HTERT RPE-1 (cell line): ENCODE measurements around the gene PASK.

Experiments
- in situ Hi-C: fragments of 300-500 bp; cut with MboI; formaldehyde crosslinking; loops from 4 replicates; pipeline ENCODE4 v1.14.3; 2020; ENCODE audit warnings: low sequenced_read_pairs

The PASK gene

DNA sequence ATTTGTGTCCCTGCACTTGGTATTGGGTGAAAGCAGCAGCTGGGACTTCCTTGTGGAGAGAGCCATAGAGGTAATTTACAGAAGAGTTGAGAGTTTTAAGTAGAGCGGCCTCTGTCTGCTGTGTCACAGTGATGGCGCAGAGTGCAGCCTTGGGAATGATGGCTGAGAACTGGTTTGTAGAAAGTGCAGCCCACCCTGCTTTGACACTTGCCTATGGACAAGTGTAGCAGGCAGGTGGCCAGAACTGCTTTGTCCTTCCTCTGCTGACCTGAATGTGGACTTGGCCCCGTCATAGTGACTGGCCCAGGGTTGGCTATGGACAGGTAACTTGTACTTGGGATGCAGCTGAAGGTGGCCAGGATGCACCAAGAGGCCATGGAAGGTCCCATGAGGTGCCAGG is 32.9 kb upstream of the PASK start:
- in situ Hi-C loops = no loop called here

DNA sequence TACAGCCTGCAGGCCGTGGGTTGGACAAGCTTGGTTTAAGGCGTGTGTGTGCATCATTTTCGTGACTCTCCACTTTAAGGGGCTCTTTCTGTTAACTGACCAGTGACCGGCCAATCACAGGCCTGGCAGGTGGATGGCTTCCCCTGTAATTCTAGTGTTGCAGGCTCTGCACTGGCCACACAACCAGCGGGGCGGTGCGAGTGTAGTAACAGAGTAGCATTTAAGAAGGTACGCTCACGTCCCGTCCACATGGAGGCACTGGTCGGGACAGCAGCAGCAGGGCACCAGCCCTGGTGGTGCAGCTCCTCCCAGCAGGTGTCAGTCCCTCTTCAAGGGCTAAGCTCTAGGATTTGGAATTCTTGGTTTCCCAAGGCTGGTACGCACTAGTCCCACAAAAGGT is 31.2 kb upstream of the PASK start:
- in situ Hi-C loops = no loop called here

DNA sequence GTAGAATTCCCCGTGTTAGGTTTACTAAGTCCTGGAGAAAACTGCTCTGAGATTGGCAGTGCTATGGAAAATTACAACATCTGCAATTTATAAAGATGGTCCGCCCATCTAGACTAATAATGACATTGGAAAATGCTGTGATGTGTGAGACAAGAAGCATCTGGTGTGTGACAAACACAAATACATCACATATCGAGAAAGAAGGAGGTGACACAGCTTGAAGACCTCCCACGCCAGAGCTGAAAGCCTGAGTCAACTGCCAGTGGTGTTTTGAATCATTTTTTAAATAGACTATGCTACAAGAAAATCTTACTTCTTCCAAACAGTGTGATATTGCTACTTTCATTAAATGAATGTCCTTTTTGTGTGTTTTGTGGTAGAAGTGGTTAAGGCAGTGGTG is 30.6 kb upstream of the PASK start:
- in situ Hi-C loops = no loop called here

DNA sequence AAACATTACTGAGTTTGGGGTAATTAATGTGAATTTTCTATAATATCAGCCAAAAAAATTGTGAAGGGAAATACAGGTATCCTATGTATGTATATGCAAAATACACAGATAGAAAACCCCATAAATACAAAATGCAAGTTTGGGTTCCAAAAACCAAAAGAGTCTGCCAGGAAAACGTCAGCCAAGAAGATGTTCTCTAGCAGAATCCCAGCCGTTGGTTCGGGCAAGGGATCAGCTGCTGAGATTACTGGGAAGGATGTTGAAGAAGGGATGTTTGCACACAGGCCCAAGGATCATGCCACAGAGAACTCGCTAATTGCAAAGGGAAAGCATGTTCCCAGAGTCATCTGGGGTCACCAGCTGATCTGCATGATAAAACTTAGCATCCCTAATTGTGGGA is 29.7 kb upstream of the PASK start:
- in situ Hi-C loops = no loop called here

DNA sequence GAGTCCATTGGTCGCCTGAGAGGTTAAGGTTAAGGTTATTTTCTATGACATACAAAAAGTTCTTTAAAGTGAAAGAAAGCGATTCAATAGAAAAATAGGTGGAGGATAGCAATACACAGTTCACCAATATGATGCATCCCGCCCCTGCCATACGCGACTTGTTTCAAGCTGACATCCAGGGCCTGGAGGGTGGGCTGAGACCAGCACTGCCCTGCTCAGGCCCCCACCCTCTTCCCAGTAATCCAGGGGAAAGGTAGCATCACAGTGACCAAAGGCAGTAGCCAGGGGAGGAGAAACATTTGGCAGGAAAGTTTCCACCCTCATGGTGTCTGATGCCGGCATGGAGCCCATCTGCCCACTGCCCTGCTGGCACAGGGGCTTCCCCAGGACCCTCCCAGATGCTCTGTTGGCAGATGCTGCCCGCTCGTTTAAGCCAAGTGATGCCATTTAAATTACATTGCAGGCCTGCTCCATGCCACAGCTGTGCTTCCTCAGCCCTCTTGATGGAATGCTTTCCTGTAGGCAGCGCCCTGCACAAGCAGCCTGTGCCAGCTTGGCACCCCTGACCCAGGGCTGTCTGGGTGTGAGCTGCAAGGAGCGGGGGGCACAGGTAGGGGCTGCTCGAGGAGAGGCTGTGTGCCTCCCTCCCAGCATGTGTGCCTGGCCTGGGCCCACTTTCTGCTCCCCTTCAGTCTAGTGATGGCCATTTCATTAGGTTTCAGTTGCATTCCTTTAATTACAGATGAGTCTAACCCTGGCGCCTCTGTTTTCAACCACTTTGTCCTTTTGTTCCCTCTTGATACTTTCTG is 28.5 kb upstream of the PASK start:
- in situ Hi-C loops = no loop called here

DNA sequence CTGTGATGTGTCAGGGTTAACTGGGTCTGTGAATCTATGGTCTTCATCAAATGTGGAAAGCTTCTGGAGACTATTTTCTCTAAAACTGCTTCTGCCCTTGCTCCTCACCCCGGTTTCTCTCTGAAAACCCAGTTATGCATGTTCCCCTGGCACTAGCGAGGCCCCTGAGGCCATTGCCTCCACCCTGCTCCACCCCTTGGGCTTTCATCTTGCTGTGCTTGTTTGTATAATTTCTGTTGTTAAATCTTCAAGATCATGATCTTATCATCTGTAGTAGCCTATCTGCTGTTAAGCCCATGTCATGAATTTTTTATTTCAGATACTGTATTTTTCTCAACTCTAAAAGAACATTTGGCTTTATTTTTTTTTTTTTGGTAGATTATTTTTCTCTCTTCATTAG is 24.3 kb upstream of the PASK start:
- in situ Hi-C loops = no loop called here

DNA sequence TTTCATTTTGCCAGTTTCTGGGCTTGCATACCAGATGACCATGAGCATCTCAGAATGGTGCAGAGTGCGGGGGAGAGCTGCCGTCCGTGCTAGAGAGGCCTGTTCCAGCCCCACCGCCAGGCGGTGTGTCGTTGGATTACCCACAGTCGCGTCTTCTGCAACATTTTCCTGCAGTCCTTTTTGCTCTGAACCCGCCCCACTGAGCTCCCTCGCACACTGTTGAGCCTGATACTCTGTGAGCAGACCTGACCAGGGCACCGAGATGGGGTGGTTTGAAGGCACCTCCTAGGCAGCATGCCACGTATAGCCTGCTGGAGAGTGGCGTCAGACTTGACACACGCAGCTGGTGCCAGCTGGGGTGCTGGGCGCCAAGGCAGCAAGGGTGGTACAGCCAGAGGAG is 19.1 kb upstream of the PASK start:
- in situ Hi-C loops = no loop called here

DNA sequence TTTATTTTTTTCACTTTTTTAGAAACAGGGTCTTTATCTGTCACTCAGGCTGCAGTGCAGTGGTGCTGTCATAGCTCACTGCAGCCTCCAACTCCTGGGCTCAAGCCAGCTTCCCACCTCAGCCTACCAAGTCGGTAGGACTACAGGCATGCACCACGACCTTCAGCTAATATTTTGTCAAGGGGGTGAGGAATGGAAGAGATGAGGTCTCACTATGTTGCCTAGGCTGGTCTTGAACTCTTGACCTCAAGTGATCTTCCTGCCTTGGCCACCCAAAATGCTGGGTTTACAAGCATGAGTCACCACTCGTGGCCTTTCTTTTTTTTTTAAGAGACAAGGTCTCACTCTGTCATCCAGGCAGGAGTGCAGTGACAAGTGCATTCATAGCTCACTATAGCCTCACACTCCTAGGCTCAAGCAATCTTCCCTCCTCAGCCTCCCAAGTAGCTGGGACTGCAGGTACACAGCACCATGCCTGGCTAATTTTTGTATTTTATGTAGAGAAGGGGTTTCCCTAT is 14.4 kb upstream of the PASK start:
- in situ Hi-C loops = no loop called here

DNA sequence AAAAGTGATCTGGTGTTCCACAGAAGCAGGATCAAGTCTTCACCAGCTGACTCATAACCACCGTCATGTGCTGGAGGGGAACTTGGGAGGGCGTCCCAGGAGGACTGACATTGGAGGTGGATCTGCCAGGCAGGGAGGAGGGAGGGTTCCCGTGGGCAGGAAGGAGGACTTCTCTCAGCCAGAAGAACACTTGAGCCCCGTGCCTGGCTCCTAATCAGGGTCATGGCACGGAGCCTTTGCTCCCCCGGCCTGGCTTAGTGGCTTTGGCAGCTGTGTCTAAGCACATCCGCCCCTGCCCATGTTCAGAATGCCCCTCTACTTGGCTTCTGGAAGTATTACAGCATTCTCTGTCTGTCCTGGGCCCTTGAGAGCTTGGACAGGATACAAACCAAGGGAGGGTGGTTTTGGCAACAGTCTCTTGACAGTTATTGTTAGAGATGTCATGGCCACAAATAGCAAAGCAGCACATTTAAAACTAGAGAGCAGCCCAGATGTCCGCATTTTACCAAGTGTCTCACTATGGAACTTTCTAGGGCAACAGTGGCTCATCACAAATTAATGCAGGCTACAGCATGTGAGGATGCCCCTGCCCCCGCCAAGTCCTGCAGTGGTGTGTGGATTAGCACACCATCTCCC is 12.5 kb upstream of the PASK start:
- in situ Hi-C loops = no loop called here

DNA sequence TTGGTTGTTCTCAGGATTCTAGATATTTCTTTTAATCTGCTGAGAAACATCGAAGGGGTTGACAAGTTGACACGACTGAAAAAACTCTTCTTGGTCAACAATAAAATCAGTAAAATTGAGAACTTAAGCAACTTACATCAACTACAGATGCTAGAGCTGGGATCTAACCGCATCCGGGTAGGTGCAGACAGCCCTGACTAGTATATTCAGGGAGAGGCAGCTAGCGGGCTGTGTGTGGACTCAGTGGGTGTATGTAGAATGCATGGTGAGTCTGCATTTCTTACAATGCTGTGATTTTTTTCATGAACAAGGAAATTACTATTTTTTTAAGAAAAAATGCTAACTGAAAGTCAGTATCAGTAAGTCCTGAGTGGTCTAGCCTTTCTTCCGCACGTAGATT is 11.0 kb upstream of the PASK start:
- in situ Hi-C loops = no loop called here

DNA sequence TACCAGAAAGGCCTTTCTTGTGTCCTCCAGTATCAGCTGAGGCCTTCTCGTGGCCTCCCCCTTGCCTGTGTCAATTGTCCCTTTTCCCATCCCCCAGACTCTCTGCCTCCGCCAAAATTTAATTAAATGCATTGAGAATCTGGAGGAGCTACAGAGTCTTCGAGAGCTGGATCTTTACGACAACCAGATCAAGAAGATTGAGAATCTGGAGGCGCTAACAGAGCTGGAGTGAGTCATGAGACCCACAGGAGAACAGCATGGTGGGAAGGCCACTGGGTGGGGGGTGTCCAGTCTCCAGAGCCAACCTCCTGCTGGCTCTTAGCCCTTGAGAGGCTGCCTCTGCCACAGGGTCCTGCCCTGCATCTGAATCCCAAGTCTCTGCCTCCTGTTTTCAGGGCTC is 9.8 kb upstream of the PASK start:
- in situ Hi-C loops = no loop called here

DNA sequence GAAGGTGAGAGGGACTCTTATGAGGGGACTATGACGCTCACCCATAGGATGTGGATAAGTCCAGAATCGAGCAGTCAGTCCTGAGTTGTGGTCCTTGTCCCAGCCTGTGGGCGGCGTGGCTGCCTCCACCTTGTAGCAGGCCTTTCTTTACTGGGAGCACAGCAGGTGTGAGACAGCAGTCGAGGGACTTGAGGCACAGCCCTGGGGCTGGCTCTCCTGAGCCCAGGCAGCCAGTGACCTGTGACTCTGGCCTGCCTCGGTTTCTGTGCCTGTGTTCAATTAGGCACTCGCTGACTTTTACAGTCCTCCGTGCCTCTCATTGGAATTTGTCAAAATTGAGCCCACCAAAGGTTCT is 9.3 kb upstream of the PASK start:
- in situ Hi-C loops = no loop called here

DNA sequence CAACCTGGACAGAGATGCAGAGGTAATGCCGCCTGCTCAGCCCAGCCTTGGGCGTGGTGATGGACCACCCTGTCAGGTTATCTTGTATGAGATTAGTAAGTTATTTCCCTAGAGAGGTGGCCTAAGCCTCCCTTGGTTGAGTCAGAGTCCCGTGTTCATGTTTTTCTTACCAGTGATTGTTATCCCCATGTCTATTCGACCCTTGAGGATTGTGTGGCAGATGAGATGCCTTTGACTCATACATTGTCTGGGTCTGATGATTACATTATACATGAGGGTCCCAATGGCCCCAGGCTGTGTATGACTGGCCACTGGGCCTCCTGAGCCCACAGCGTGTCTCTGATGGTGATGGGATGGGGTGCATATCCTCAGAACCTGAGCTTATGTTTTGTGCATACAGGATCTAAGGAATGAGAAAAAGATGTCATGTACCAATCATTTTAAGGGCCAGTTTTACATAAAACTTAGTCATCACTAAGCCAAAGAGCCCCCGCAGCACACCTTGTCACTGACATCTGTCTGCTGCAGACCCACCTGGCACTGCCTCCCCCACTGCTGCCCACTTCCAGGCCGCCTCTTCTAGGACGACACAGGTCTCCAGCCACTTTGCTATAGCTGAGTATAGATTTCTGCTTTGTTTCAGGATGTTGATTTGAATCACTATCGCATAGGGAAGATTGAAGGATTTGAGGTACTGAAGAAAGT is 8.7 kb upstream of the PASK start:
- in situ Hi-C loops = no loop called here

DNA sequence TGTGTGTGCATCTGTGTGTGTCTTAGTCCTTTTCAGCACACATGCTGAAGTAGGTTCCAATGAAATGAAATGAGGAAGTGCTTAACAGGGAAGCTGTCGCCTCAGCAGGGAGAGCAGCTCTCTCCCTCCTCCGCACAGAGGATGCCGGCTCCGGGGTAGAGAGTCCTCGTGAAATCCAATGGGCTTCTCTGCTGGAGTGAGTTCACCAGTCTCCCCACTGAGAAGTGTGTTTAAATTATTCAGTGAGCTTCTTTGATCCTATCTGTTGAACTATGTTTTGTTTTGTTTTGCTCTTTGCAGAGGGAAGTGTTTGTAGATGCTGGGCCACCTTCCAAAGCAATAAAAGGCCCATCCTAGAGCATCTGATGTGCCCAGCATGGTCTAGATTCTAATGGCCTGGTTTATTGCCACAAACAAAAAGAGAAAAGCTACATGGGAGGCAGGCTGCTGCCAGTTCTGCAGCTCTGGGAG is 7.7 kb upstream of the PASK start:
- in situ Hi-C loops = no loop called here

DNA sequence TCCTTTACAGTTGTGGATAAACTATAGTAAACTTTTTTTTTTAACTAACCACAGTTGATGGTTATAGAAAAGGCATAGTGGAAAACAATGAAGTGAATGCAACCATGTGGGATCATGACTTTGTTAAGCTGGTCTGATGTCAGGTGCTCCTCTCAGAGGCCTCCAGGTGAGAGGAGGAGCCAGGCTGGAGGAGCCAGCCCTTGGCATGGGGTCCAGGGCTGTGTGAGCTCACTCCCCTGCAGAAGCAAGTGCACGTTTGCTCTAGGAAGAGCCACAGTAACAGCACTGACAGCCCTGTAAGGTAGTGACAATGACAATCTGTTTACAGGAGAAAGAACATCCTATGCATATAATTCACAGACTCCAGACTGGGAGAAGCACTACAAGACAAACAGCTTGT is 6.7 kb upstream of the PASK start:
- in situ Hi-C loops = no loop called here

DNA sequence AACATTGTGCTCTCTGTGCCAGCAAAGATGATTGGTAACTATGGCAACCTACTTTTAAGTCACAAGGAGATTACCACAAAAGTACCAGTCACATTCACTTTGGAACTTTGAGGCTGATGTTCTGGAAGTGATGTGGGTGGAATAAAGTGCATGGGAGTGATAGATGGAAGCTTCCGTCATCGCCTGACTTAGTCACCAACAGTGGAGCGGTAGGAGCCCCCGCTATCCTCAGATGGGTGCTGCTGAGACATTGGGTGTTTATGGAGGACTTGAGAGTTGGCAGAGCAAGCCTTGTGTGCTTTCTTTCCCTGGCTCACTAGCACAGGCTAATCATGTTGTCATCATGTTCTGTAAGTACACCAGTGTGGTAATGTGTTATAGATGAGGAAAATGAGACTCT is 5.6 kb upstream of the PASK start:
- in situ Hi-C loops = no loop called here

DNA sequence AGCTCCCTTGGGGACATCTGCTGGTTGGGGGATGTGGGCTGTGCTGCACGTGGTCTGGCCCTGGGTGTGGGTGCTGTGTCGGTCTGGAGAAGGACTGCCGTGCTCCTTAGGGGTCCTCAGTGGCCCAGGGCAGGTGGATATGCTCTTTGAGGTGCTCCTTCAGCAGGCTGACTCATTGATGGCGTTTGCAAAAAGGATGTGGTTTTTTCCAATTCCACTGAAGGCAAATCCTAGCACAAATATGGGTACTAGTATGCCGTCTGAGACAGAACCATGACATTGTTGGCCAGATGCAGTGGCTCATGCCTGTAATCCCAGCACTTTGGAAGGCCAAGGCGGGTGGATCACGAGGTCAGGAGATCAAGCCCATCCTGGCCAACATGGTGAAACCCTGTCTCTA is 4.3 kb upstream of the PASK start:
- in situ Hi-C loops = no loop called here

DNA sequence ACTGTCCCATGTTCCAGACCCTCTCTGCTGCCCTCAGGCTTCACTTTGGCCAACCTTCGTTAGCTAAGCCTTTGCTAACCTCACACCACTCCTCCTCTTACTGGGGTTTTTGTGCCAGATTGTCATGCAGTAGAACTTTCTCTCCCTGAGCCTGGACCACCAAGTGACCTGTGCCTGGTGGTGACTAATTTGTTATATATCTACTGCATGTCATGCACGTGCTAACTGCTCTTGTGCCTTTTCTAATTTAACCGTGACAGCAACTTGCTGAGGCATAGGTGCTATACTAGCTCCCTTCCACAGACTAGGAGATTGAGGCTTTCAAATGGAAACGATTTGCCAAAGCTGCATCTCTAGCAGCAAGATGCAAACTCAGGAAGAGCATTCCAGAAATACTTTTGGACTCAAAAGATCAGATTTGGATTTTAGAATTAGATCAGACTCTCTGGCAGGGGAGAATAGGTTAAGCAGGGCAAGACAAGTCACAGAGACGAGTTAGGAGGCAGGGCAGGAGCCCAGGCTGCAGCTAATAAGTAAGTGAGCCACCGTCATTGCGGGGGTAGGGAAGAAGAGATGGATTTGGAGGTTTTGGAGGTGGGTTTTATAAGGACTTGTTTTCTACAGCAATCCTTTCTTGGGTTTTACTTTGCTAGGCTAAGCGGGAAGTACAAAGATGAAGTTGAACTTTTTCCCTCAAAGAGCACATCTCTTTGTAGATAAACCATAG is 2.8 kb upstream of the PASK start:
- in situ Hi-C loops = no loop called here

DNA sequence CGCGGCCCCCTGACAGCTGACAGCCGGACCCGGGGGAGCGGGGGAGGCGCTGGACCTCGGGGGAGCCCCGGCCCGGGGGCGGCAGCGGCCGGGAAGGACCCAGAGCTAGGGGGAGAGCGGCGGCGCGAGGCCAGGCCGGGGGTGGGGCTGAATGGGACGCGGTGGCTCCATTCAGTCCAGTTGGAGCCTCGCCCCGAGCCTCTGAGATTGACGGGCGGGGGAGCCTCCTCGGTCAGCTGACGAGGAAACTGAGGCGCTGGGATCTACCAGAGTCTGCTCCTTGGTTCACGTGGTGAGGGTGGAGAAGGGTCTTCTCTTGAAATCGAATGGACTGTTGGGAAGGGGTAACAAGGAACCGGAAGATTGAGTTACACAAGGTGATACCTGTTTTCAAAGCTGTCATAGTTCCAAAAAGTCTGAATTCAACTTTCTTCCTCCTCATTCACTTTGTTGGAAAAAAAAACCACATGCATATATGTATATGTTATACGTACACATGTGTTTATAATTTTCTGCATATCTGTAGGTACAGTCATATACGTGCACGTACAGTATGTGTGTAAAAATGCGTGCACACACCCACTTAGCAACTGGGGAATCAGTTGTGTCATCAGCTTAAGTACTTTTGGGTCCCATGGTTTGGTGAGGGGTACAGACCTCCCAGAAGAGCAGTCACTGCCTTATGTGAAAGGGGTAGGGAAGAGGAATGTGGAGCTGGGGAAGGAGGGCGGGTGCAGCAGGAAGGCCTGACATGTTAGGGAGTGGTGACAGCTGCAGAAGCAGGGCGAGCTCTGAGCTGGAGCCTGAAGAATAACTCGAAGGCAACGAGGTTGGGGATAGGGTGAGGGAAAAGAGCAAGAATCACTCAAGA is 1.6 kb upstream of the PASK start:
- in situ Hi-C loops = no loop called here

DNA sequence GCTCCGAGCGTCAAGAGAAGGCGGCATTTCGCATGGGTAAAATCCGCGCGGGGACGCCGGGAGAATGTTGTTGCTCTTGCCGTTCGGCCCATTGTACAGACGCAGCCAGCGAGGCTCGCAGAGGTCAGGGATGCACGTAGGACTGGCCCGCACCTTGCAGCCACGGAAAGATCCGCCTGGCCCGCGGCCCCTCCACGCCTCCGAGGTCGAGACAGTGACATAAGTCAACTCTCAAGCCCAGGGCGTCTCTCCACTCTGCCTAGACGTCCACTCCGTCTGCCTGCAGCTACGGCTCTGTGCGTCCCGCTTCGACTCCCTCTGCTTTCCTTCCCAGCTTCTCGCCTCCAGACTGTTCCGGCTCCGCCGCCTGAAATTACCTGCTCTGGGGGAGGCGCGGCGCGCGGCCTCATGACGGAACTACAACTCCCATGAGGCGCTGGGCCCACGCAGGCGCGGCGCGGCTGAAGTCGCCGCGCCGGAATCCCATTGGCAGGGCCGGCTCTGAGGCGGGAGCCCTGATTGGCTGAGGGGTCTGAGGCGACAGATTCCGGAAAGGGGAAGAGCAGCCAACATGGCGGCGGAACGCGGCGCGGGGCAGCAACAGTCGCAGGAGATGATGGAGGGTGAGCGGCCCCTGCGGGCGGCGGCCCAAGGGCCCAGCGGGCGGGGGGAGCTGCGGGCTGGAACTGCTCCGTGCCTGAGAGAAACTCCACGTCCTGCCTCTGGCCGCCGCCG is 820 bp upstream of the PASK start, which contains the start of gene PPP1R7:
PPP1R7 (plus strand) TSS at position 543 of the 735 bp plus-strand sequence; CDS start at position 572, 29 bp downstream.
- in situ Hi-C loops = no loop called here
